Neural cell (in vitro differentiated cells): ENCODE measurements around the gene RPS2. TPM values are rescaled to one million over a fixed set of nuclear protein-coding genes. Genes with fewer than 3 reads are reported as not detected.

Experiments
- H2AFZ ChIP-seq: fragments of 200-600, 300-800 bp; sonication (generic), shearing (Covaris generic); 2 replicates; pipeline ENCODE4 v1.6.0; 2014; ENCODE audit warnings: low read depth, mild to moderate bottlenecking, antibody characterized with exemption, low read length, moderate library complexity
- H3F3A ChIP-seq: fragments of 200-600 bp; shearing (Covaris generic); 2 replicates; pipeline ENCODE4 v1.6.1; 2016; ENCODE audit warnings: mild to moderate bottlenecking, moderate library complexity, mixed read lengths, antibody characterized with exemption, low read length; ENCODE audit not compliant: insufficient read depth, poor library complexity, severe bottlenecking
- H3K27ac ChIP-seq: fragments of 200-600, 300-800 bp; sonication (generic), shearing (Covaris generic); 2 replicates; pipeline ENCODE4 v1.5.1; 2014; ENCODE audit warnings: mild to moderate bottlenecking, low read length, moderate library complexity
- H3K27me3 ChIP-seq: fragments of 300-800, 200-600 bp; sonication (generic), shearing (Covaris generic); 2 replicates; pipeline ENCODE4 v1.6.0; 2014; ENCODE audit warnings: mild to moderate bottlenecking, low read depth, low read length, moderate library complexity; ENCODE audit not compliant: insufficient read depth
- H3K36me3 ChIP-seq: fragments of 300-800, 200-600 bp; sonication (generic), shearing (Covaris generic); 2 replicates; pipeline ENCODE4 v1.5.1; 2014; ENCODE audit warnings: mild to moderate bottlenecking, antibody characterized with exemption, low read length, moderate library complexity; ENCODE audit not compliant: insufficient read depth
- H3K4me2 ChIP-seq: fragments of 300-800, 200-600 bp; sonication (generic), shearing (Covaris generic); 2 replicates; pipeline ENCODE4 v1.6.0; 2014; ENCODE audit warnings: mild to moderate bottlenecking, low read length
- H3K4me3 ChIP-seq: fragments of 300-800, 200-600 bp; sonication (generic), shearing (Covaris generic); 2 replicates; pipeline ENCODE4 v1.5.1; 2014; ENCODE audit warnings: mild to moderate bottlenecking, low read length, moderate library complexity
- H3K79me2 ChIP-seq: fragments of 200-600 bp; shearing (Covaris generic); replicated peaks from 2 replicates; pipeline ENCODE4 v1.6.0; 2014; ENCODE audit warnings: mild to moderate bottlenecking, low read length, moderate library complexity; ENCODE audit not compliant: insufficient read depth
- H3K9ac ChIP-seq: fragments of 300-800, 200-600 bp; sonication (generic), shearing (Covaris generic); 2 replicates; pipeline ENCODE4 v1.6.1; 2016; ENCODE audit warnings: mild to moderate bottlenecking, low read length, mixed read lengths
- H3K9me2 ChIP-seq: fragments of 200-600 bp; shearing (Covaris generic); 2 replicates; pipeline ENCODE4 v1.6.1; 2016; ENCODE audit warnings: mild to moderate bottlenecking, low read length, mixed read lengths; ENCODE audit not compliant: insufficient read depth
- H3K9me3 ChIP-seq: fragments of 200-600, 300-800 bp; sonication (generic), shearing (Covaris generic); 2 replicates; pipeline ENCODE4 v1.6.1; 2016; ENCODE audit warnings: mild to moderate bottlenecking, mixed run types, low read length, moderate library complexity, mixed read lengths
- H4K20me1 ChIP-seq: fragments of 200-600 bp; shearing (Covaris generic); 2 replicates; pipeline ENCODE4 v1.6.1; 2016; ENCODE audit warnings: mild to moderate bottlenecking, mixed run types; ENCODE audit not compliant: insufficient read depth
- EP300 ChIP-seq: fragments of 450-650 bp; conservative IDR thresholded peaks from 2 replicates; pipeline ENCODE4 v1.6.1; 2014; ENCODE audit warnings: antibody characterized with exemption, mild to moderate bottlenecking, moderate library complexity; ENCODE audit not compliant: poor library complexity, severe bottlenecking
- EZH2 ChIP-seq: fragments of 200-600, 300-800 bp; shearing (Covaris generic), sonication (generic); IDR thresholded peaks from 2 replicates; pipeline ENCODE4 v1.6.1; 2014; ENCODE audit warnings: antibody characterized with exemption, low read length, borderline replicate concordance, mild to moderate bottlenecking; ENCODE audit not compliant: insufficient read depth, poor library complexity, severe bottlenecking
- MXI1 ChIP-seq: fragments of 450-650 bp; conservative IDR thresholded peaks from 2 replicates; pipeline ENCODE4 v1.6.1; 2014; ENCODE audit warnings: antibody characterized with exemption, mild to moderate bottlenecking; ENCODE audit not compliant: poor library complexity, severe bottlenecking
- POLR2AphosphoS5 ChIP-seq: IDR thresholded peaks from 2 replicates; pipeline ENCODE4 v1.6.1; 2012
- RAD21 ChIP-seq: fragments of 450-650 bp; conservative IDR thresholded peaks from 2 replicates; pipeline ENCODE4 v1.6.1; 2014; ENCODE audit warnings: antibody characterized with exemption, mild to moderate bottlenecking, moderate library complexity
- REST ChIP-seq: IDR thresholded peaks from 2 replicates; pipeline ENCODE4 v1.6.1; 2012; ENCODE audit warnings: borderline replicate concordance
- SMC3 ChIP-seq: fragments of 450-650 bp; conservative IDR thresholded peaks from 2 replicates; pipeline ENCODE4 v1.6.1; 2014; ENCODE audit warnings: antibody characterized with exemption, mild to moderate bottlenecking, moderate library complexity; ENCODE audit not compliant: poor library complexity
- TAF1 ChIP-seq: IDR thresholded peaks from 2 replicates; pipeline ENCODE4 v1.6.1; 2012; ENCODE audit warnings: low read depth
- polyA plus RNA-seq: library from polyadenylated mRNA; depleted of rRNA; stranded (reverse); fragments of >200 nt; gene quantifications from 2 replicates; pipeline ENCODE4 v1.2.3, GENCODE V29; 2014
- TF ChIP-seq, protein P1 (sequence below): fragments of 450-650 bp; IDR thresholded peaks from 2 replicates; pipeline ENCODE4 v1.5.1; 2014; ENCODE audit warnings: antibody characterized with exemption, mild to moderate bottlenecking, moderate library complexity; ENCODE audit not compliant: poor library complexity, severe bottlenecking

RPS2 gene
- polyA plus RNA-seq, 1 donor from 2014 or later = 1,393 TPM

DNA sequence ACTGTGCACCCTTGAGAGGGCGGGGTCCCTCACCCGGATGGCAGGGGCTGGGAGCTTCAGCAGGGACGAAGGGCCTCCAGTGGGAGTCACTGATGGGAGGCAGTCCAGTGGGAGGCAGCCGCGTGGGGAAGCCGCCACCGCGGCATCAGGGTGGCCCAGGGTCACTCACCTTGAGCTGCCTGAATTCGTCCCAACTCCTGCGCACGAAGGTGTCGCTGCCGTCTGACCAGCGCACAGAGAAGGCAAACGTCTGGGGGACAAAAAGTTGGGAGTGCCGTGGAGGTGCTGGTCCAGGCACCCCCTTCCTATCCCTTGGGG, 16.1 kb upstream of the RPS2 start:
- H3K27ac ChIP-seq = no peak overlapping the region
- H3K27me3 ChIP-seq = peaks cover 29% of the 10 kb centered on the region
- H2AFZ ChIP-seq = no peak overlapping the region
- TF ChIP-seq SMC3 (no peak), MXI1 (no peak), EP300 (no peak), POLR2AphosphoS5 (no peak), REST (no peak), RAD21 (no peak), TAF1 (no peak), EZH2 (no peak)
- TF ChIP-seq, protein P1, sequence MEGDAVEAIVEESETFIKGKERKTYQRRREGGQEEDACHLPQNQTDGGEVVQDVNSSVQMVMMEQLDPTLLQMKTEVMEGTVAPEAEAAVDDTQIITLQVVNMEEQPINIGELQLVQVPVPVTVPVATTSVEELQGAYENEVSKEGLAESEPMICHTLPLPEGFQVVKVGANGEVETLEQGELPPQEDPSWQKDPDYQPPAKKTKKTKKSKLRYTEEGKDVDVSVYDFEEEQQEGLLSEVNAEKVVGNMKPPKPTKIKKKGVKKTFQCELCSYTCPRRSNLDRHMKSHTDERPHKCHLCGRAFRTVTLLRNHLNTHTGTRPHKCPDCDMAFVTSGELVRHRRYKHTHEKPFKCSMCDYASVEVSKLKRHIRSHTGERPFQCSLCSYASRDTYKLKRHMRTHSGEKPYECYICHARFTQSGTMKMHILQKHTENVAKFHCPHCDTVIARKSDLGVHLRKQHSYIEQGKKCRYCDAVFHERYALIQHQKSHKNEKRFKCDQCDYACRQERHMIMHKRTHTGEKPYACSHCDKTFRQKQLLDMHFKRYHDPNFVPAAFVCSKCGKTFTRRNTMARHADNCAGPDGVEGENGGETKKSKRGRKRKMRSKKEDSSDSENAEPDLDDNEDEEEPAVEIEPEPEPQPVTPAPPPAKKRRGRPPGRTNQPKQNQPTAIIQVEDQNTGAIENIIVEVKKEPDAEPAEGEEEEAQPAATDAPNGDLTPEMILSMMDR = no peak
- H3K9me3 ChIP-seq = no peaks in the 10 kb centered on the region
- no peaks in the 10 kb centered on the region for H3F3A ChIP-seq
- H3K9me2 ChIP-seq = no peaks in the 10 kb centered on the region
- H4K20me1 ChIP-seq = no peaks in the 10 kb centered on the region
- no peaks in the 10 kb centered on the region for H3K36me3 ChIP-seq
- no peak overlapping the region for H3K4me3 ChIP-seq
- H3K4me2 ChIP-seq = no peak overlapping the region
- no peak overlapping the region for H3K9ac ChIP-seq
- H3K79me2 ChIP-seq = no peaks in the 10 kb centered on the region

- Histone ChIP-seq H3K9me2 (no peaks in the 10 kb centered on the region), H3K4me3 (no peak overlapping the region), H4K20me1 (no peaks in the 10 kb centered on the region), H2AFZ (no peak overlapping the region), H3K9me3 (no peaks in the 10 kb centered on the region), H3K27ac (no peak overlapping the region), H3K36me3 (no peaks in the 10 kb centered on the region), H3K79me2 (no peaks in the 10 kb centered on the region), H3K4me2 (no peak overlapping the region), H3K9ac (no peak overlapping the region), H3K27me3 (peaks cover 29% of the 10 kb centered on the region), H3F3A (no peaks in the 10 kb centered on the region)
- no peak for TF ChIP-seq EZH2
These were observed 15.6 kb upstream of the RPS2 start for GRCh38 chr16:1980030-1980769.
